Activated CD4-positive, alpha-beta T cell treated with anti-CD3 and anti-CD28 coated beads, Interleukin-2, amount 50 U/mL, for 4 hours (primary cell): ENCODE measurements around the gene SHISA9.

Experiments used
- DNase-seq, 2 experiments: peaks; one replicate each; pipeline ENCODE4 v3.0.0-alpha.2; 2020

SHISA9 gene

DNA sequence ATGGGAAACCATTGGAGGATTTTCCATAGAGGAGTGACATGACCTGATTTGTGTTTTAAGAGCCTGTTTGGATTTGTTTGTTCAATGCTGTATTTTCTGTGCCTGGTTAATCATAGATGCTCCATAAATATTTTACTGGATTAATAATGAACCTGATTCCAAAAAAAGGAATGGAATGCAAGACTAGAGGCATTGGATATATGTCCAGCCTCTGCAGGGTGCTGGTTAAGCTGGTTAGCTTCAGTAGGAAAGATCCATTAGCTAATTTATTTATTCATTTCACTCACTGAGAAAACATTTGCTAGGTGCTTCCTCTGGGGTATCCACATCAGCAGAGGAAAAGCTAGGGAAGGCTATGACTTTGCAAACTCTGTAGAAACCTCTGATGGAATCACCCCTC, 57.7 kb downstream of the SHISA9 start:
- DNase-seq = no peak

GRCh38 chr16:12961626-12962025, 60.2 kb downstream of the SHISA9 start:
- DNase-seq = no peak

GRCh38 chr16:12964461-12964860, 63.1 kb downstream of the SHISA9 start:
- DNase-seq = no peak

DNA sequence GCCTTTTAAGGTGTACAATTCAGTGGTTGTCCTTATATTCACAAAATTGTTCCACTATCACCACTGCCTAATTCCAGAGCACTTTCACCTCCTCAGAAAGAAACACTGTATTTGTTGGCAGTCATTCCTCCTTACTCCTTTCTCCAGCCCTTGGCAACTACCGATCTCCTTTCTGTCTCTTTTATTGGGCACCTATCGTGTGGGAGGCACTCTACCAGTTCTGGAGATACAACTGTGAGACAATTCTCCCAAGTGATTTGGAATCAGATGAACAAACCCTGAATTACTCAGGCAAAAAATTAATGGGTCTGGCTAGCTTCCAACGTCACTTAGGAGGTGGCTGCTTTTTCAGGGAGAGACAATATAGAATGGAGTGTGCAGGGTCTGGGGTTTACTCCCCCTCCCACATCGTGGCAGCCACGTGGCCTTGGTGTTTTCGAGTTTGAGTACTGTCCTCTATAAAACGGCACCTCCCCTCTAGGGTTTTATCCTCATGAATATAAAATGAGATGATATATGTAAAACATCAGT, 63.9 kb downstream of the SHISA9 start:
- no peak for DNase-seq

- DNase-seq = no peak
Observed at GRCh38 chr16:12971241-12971640, 69.8 kb downstream of the SHISA9 start.

- DNase-seq = no peak
Observed at GRCh38 chr16:12972246-12972645, 70.8 kb downstream of the SHISA9 start.

DNA sequence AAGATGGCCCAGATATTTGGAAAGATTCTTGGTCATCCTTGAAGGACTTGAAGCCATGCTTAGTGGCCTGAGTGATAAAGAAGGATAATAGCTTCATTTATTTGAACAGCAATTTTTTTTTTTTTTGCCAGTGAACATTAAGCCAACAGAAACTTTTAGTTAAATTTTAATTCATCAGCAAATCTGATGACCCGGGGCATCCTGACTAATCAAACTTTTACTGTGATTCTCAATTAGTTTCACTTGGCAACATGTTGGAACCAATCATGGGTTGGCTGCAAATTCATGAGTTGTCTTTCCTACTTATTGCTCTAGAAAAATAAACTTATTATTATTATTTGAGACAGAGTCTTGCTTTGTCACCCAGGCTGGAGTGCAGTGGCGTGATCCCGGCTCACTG, 74.4 kb downstream of the SHISA9 start:
- no peak for DNase-seq

DNA sequence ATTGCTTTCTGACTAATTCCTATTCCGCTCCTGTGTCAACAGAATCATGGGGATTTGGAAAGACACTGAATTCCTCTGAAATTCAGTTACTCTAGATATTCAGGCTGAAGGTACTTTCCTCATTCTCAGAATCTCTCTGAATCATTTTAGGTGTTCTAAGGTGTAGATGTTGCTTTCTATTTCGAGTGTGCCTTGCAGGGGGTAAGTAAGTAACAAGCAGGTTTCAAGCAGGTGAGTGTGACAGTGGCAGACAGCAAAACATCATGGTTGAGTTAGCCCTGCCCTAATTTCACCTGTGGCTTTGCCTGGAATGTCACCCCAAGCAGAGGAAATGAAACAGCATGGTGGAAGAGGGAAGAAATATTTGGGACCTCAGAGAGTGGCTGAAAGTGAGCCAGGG, 75.1 kb downstream of the SHISA9 start:
- no peak for DNase-seq

DNA sequence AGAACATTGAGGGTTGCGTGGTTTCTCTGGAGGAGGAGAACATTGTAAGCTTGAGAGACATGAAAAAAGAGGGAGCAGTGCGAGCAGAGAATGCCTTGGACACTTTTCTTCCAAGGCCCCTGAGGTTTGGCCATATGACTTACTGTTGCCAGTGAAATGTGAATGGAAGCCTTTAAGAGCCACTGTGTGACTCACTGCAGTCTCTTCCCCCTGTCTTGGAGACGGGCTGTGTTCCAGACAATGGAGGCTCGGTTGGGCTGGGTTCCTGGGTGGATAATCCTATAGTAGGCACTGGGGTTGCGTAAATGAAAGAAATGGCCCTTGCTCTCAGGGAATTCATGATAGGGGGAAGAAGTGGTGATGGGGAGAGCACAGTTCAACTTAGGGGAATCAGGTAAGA, 75.5 kb downstream of the SHISA9 start:
- DNase-seq = no peak

DNA sequence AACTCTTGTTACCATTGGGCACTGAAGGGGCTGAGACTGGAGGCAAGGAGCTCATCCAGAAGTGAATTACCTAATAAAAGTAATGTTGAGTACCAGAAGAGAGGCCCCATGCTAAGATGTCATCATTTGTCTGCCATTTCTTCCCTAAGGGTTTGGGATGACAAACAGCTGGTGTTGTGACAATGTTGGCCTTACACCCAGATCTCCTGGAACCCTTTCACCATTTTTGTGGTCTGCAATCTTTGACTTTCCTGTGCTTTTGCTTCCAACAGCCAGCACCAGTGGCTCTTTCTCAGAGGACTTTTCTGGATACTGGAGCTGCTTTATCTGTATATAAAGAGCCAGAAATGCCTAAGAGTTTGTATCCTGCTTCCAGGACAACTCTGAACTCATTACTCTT, 84.1 kb downstream of the SHISA9 start:
- no peak for DNase-seq

GRCh38 chr16:12988071-12988470, 86.7 kb downstream of the SHISA9 start:
- DNase-seq = no peak

- DNase-seq = no peak
Observed at GRCh38 chr16:12992066-12992465, 90.7 kb downstream of the SHISA9 start.

GRCh38 chr16:12994402-12994801, 93.0 kb downstream of the SHISA9 start:
- no peak for DNase-seq

DNA sequence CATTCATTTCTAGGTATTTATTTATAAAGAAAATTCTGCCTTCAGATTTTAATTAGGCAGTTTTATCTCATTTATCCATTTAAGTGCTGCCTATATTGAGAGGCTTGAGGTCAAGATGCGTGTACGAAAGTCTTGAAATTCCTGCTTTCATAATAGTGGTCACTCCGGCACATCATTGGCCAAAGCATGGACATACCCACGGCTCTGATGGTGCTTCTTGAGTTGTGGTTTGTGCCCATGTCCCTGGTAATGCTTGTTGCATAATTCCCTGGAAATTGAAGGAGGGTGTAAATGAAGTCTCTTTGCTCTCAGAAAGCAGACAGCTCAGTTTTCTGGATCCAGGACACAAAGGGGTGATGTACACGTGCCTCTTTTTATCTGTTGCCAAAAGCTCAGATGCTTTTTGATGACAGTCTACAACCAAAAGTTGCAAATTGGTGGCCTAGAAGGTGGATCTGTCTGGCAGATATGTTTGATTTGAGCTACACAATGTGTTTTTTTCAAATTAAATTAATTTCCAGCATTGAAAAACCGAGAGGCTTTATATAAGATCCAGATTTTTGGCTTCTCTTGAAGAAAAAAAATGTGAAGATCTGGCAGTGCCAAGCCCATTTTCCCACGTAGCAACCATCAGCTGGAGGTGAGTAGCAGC, 94.4 kb downstream of the SHISA9 start:
- no peak for DNase-seq

GRCh38 chr16:12998361-12999085, 97.1 kb downstream of the SHISA9 start:
- DNase-seq = no peak

DNA sequence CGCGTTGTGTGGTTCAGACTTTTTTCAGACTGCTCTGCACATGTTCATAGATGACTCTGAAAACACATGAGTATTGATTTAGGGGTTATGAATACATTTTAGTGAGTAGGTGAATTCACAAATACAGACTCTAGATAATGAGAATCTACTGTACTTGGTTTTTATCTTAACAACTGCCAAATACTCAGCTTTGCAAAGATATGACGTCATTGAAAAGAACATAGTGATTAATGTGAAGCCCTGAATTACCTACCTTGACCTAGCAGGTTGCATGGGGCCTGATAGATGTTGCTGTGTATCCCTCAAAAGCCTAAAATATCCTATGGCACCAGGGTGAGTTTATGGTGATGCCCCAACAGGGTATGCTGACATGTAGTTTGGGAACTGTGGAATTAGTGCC, 98.0 kb downstream of the SHISA9 start:
- no peak for DNase-seq

DNA sequence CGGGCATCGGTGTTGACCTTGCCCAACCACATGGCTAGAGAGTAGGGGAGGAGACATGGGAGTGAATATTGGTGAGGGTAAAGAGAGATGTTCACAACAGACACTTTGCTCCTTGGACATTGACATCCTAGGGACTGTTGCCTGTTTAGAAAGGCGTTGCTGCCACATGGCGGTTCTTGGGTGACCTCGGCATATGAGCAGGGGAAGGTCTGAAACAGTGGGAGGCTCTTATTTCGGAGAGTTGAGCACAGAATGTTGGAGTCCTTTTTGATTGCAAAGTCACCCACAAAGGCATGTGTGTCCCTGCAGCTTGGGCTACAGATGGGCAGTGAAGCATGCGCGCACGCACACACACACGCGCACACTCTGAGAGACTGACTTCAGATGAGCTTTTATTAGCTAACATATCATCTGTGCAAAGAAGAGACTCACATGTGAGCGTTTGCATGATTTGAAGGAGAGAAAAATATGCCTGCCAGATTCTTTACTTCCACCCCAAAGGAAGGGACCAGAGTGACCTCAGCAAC, 104.4 kb downstream of the SHISA9 start:
- no peak for DNase-seq

- no peak for DNase-seq
Observed at GRCh38 chr16:13012601-13013000, 111.2 kb downstream of the SHISA9 start.

DNA sequence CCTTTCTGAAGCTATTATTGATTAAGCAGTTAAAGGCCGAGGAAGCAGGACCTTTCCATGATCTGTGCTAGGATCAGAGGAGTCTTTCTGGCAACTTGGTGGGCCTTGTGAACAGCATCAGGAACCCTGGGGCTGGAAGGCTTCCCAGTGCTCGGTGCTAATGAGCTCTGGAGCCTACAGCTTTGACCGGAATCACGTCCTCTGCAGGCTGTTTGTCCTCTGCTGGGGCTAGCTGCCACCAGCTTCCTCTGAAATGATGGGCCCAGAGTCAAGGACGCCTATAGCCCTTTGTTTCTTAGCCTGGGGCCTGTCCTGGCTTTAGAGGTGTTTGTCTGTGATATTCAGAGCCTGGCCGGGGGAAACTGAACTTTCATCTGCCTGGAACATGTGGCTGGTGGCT, 111.6 kb downstream of the SHISA9 start:
- DNase-seq = no peak

DNA sequence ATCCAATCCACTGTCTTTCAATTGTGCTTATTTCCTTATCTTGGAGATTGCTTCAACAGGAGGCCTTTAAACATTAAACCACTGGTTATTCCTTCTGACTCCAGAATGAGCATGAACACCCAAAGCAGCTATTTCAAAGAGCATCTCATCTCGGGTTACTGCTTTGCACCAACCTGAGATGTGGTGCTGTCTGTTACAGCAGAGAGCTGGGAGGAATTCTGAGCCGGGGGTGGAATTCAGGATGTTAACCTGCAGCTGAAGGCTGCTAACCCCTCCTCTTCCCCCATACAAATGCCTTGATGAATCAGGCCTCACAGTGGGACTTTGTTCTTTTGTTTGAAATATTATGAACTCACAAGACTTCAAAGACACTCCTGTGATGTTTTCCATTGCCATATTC, 113.1 kb downstream of the SHISA9 start:
- no peak for DNase-seq

- no peak for DNase-seq
Observed at GRCh38 chr16:13018026-13018425, 116.6 kb downstream of the SHISA9 start.

DNA sequence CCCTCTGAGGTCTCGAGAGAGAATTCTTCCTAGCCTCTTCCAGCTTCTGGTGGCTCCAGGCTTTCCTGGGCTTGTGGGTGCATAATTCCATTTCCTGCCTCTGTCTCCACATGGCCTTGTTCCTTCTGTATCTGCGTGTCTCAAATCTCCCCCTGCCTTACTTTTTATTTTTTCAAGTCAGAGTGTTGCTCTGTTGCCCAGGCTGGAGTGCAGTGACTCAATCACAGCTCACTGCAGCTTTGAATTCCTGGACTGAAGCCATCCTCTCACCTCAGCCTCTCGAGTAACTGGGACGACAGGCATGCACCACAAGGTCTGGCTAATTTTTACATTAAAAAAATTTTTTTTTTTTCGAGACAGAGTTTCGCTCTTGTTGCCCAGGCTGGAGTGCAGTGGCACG, 120.6 kb downstream of the SHISA9 start:
- DNase-seq = no peak

GRCh38 chr16:13029786-13030185, 128.4 kb downstream of the SHISA9 start:
- no peak for DNase-seq

- no peak for DNase-seq
Observed at GRCh38 chr16:13030769-13031168, 129.4 kb downstream of the SHISA9 start.
